Muscle layer of duodenum (tissue), 2 donors: ENCODE data around the gene NFKB2.

ENCODE experiments used
- H3K27ac ChIP-seq: one replicate; pipeline ENCODE4 v1.7.0; 2013; ENCODE audit warnings: mild to moderate bottlenecking, low read length
- H3K27me3 ChIP-seq: one replicate; pipeline ENCODE4 v1.7.0; 2013; ENCODE audit warnings: low read depth, mild to moderate bottlenecking, control low read depth, low read length
- H3K36me3 ChIP-seq, 2 donors: one replicate each; pipeline ENCODE4 v1.7.0; 2013; ENCODE audit warnings: low read length in 2 of 2, control low read depth in 1 of 2, mild to moderate bottlenecking in 1 of 2; ENCODE audit not compliant: insufficient read depth in 2 of 2, control insufficient read depth in 1 of 2
- H3K4me1 ChIP-seq, 2 donors: one replicate each; pipeline ENCODE4 v1.7.0; 2013; ENCODE audit warnings: low read length in 2 of 2, mild to moderate bottlenecking in 2 of 2, control low read depth in 1 of 2, moderate library complexity in 1 of 2; ENCODE audit not compliant: insufficient read depth in 2 of 2, control insufficient read depth in 1 of 2
- H3K4me3 ChIP-seq, 2 donors: one replicate each; pipeline ENCODE4 v1.7.0; 2013; ENCODE audit warnings: low read length in 2 of 2, low read depth in 1 of 2, mild to moderate bottlenecking in 1 of 2
- H3K9me3 ChIP-seq, 2 donors: one replicate each; pipeline ENCODE4 v1.7.0; 2013; ENCODE audit warnings: low read length in 2 of 2, control low read depth in 1 of 2, mild to moderate bottlenecking in 1 of 2; ENCODE audit not compliant: control insufficient read depth in 1 of 2
- donor health status: healthy.

Gene NFKB2

DNA sequence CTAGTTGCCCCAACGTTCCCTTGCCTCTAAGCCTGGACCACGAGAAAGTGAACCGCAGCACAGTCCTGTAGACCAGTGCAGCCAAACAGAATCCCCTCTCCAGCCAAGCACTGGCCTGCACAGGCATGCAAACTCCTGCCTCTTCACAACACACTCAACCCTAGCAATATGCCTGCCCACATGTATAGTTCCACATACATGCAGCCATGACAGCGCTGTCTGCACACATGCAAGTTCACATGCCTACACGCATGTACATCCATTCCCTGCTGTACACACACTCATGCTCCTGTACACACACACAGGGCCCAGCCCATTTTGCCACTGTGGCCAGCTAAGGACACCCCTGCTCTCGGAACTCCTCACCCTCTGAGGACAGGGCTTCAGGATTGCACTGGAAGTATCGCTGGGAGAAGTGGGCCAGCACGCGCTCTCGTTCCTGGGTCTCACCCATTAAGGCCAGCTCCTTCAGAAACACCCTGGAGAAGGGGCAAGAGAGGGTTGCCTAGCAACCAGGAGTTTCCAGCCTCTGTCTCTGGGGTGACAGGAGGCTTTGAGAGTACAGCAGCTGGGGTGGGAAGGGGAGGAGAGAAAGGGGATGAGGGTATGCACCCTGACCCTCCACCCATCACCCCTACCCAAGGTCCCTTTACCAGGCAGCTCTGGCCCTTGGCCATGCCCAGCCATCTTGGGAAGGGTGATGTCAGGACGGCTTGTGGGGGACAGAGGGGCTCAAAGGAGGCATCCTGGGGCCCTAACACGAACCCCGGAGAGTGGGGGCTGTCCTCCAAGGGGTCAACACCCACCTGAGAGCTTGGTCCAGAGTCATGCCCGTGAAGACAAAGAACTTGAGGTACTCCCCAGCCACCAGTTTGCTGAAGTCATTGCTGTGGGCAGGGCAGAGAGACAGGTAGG, 16.1 kb downstream of the NFKB2 start:
- no peaks in the 10 kb centered on the region for H3K9me3 ChIP-seq
- peaks cover 0 to 20% of the 10 kb centered on the region in 2 donors for H3K4me1 ChIP-seq
- H3K36me3 ChIP-seq: no peaks in the 10 kb centered on the region
- H3K4me3 ChIP-seq: no peak overlapping the region
- peaks cover 30% of the 10 kb centered on the region for H3K27me3 ChIP-seq
- no peak overlapping the region for H3K27ac ChIP-seq

DNA sequence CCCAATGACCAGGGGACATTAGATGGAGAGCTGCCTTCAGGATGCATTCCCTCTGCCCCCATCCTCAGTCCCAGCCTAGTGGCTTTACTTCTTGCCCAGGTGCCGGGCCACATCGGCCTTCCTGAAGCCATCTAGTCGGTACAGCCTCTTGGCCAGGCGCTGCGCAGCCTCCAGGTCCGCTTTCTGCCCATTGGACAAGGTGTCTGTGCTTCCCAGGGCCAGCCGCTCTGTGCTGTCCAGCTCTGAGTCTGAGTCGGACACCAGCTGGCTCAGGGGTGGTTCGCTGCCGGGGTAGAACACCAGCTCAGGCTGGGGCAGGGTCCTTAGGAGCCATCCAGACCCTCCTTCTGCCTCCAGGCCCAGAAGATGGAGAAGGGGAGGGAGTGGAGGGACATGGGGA, 16.8 kb downstream of the NFKB2 start:
- Histone ChIP-seq H3K36me3 (no peaks in the 10 kb centered on the region), H3K9me3 (no peaks in the 10 kb centered on the region), H3K27me3 (peaks cover 33% of the 10 kb centered on the region), H3K4me1 (peaks cover 0 to 20% of the 10 kb centered on the region in 2 donors), H3K27ac (no peak overlapping the region), H3K4me3 (no peak overlapping the region)

DNA sequence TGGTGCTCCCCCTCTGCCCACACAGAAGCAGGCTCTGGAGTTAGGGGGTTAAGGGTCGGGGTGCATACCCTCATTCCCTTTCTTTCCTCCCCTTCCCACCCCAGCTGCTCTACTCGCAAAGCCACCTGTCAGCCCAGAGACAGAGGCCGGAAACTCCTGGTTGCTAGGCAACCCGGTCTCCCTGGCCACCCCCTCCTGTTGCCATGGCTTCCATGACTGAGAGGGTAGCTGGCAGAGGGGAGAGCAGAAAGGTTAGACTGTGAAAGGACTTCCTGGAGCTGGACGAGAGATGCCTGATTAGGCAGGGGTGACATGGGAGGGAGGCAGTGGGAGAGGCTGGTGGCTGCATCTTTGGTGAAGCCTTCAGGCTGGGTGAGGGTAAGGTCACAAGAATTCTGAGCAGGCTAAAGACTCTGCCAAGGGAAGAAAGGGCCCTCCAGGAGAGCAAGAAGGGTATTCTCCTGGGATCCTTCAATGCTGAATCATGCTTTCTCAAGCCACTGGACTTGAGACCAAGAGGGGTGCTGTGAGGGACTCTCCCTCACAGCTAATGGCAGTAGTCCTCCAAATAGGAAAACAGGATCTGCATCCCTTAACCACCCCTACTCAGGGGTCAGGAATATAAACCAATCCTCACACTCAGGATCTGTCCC, 17.7 kb downstream of the NFKB2 start:
- H3K36me3 ChIP-seq: no peaks in the 10 kb centered on the region
- H3K27ac ChIP-seq: no peak overlapping the region
- H3K4me3 ChIP-seq: no peak overlapping the region
- peaks cover 42% of the 10 kb centered on the region for H3K27me3 ChIP-seq
- H3K4me1 ChIP-seq: peaks cover 0 to 20% of the 10 kb centered on the region in 2 donors
- H3K9me3 ChIP-seq: no peaks in the 10 kb centered on the region

DNA sequence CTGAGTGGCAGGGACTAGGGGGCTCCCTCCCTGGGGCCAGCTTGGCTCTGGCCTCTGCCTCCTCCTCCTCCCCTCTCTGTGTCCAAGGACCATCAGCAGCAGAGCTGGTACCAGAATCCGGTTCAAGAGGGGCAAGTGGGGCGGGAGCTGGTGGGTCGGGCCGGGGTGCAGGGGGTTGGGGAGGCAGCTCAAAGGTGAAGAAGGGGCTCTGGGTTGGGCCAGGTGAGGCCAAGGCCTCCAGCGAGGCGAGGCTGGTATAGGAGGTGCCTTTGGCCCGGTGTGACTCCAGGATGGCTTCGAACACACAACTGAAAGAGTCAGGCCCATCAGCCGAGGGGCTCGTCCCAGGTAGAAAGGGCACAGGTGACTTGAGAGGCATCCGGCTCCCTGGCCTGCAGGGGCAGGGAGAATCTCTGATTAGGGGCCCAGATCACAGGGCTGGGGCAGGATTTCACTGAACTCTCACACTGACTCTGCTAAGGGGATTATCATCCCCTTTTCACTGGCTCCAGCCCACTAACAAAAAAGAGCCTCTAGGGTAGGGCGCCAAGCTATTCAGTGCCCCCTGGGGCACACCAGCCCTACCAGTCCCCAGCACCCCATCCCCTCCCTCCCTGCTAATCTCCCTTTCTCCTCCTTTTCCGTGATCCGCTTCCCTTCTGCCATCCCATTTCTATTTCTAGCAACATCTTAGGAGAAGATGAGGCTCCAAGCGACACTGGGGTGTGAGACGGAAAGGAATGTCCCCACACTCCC, 18.5 kb downstream of the NFKB2 start:
- Histone ChIP-seq H3K4me3 (no peak overlapping the region), H3K9me3 (no peaks in the 10 kb centered on the region), H3K27me3 (peaks cover 44% of the 10 kb centered on the region), H3K4me1 (peaks cover 0 to 21% of the 10 kb centered on the region in 2 donors), H3K27ac (no peak overlapping the region), H3K36me3 (no peaks in the 10 kb centered on the region)

DNA sequence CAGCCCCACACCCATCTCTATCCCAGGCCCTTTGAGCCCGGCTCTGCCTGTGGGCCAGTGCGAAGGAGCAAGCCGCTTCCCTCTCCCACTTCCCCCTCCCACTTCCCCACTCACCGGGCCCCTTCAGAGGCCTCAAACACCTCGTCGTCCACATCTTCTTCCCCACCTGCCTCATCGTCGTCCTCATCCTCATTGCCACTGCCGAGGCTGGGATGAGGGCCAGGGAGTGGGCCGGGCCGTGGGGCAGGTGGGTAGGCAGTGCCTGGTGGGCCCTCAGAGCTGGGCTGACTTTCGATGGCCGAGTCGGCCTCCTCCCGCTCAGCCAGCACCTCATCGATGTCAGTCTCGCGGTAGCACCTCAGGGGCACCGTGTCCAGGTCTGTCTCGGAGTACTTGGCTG, 19.2 kb downstream of the NFKB2 start:
- Histone ChIP-seq H3K36me3 (no peaks in the 10 kb centered on the region), H3K9me3 (no peaks in the 10 kb centered on the region), H3K4me3 (no peak overlapping the region), H3K4me1 (peaks cover 2 to 22% of the 10 kb centered on the region in 2 donors), H3K27ac (no peak overlapping the region), H3K27me3 (peaks cover 39% of the 10 kb centered on the region)

DNA sequence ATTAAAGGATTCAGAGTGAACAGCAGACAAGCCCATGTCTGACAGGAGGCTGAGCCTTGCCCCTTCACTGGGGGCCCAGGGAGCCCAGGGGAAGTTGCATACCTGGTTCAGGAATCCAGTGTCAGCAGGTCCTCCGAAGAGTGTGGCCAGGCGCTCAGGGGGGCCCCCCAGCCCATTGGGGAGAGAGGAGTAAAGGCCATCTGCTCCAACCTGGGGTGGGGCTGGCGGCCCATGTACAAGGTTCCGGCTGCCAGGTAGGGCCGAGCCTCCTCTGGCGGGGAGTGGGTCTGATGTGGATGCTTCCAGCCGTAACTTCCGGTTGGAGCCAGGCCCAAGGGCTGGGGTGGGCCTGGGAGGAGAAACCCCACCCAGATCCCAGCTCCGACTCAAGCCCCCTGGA, 20.8 kb downstream of the NFKB2 start:
- Histone ChIP-seq H3K4me3 (no peak overlapping the region), H3K27ac (no peak overlapping the region), H3K4me1 (peaks cover 7 to 17% of the 10 kb centered on the region in 2 donors), H3K9me3 (no peaks in the 10 kb centered on the region), H3K36me3 (no peaks in the 10 kb centered on the region), H3K27me3 (peaks cover 24% of the 10 kb centered on the region)

DNA sequence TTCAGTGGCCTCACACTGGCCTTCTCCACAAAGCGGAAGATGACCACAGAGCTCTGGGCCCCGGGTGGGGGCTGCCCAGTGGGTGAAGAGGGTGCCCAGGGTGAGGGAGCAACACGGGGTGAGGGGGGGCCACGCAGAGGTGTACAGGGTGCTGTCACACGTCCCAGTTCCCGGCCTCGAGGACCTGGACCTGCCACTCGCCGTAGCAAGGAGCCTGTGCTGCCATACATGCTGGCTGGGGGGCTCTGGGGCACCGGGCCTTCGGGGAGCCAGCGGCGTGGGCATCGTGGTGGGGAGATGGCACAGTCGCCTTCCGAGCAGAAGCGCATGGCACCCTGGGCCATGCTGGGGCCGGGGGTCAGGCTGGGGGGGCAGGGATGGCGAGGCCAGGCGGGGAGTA, 21.2 kb downstream of the NFKB2 start:
- H3K27me3 ChIP-seq: peaks cover 20% of the 10 kb centered on the region
- H3K4me1 ChIP-seq: peaks cover 7 to 19% of the 10 kb centered on the region in 2 donors
- no peak overlapping the region for H3K27ac ChIP-seq
- no peaks in the 10 kb centered on the region for H3K36me3 ChIP-seq
- no peak overlapping the region for H3K4me3 ChIP-seq
- no peaks in the 10 kb centered on the region for H3K9me3 ChIP-seq

DNA sequence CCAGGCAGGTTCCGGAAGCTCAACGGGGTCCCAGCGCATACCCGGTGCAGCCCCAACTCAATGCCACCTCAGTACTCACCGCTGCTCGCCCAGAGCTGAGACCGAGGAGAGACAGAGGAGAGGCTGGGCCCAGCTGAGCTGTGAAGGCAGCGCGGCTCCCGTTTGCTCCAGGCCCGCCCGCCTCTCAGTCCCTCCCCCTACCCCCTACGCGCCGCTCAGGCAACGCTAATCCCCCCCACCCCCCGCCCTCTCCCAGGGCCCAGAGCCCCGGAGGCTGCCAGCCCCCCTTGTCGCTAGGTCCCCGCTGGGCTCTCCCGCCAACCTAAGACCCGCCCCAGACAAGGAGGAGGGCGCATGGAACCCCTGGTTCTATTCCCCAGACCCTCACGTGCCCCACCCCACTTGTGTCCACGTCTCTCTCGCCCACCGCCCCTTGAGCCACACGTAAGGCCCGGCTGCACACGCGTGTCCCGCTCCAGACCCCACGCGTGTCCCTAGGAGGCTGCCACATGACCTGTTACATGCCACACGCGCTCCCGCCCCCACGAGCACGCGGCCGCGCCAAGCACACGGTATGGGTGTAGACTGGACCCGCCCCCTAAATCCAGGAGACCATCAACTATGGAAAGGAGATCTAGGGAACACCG, 23.2 kb downstream of the NFKB2 start, which contains the start of gene PSD:
Gene PSD (minus strand): TSS at position 164 of the 647 bp plus-strand sequence. CDS start 1,747 bp downstream, outside the sequence.
- H3K4me3 ChIP-seq: peak within 1 kb of the TSS; percentile 86 to 97
- no peaks in the 10 kb centered on the region for H3K9me3 ChIP-seq
- H3K27ac ChIP-seq: no peak within 1 kb of the TSS
- H3K36me3 ChIP-seq: peaks cover 3 to 8% of the 10 kb centered on the region in 2 donors
- peaks cover 14% of the 10 kb centered on the region for H3K27me3 ChIP-seq
- peaks cover 11 to 39% of the 10 kb centered on the region in 2 donors for H3K4me1 ChIP-seq

DNA sequence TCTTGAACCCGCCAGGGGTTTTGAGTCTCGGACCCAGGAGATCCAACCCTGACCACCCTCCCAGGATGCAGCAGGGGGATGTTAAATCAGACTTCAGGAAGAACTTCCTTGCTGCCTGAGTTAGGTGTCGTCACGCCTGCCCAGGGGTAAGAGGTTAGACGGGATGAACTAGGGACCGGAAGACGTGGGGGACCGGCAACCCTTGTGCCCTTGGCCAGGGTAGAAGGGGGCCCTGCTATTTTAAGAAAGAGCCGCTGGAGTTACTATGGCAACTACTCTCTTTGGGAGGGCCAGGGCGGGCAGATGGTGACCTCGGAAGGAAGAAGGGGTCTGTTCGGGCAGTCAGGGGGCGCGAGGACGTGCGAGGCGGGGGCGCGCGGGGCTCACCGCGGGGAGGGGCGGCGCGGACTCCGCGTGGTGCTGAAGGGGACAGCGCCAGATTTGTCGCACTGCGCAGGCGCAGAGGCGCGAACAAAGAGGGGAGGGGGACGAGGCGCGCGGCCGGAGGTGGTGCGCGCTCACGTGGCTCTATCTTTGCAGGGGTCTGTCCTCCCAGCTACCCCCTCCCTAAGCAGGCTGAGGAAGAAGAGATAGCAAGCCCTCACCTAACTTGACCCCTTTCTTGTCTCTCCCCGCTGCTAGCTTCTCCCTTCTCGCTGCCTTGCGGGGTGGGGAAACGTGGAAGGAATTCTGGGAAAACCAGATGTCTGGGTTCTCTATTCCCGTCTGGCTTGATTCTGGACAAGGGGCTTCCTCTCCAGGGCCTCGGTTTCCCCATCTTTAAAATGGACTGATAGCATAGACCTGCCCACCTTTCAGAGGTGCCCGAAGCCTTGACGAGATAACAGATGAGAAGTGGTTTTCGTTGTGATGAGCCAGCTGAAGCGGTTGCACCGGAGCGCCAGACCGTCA, 24.0 kb downstream of the NFKB2 start:
- H3K4me3 ChIP-seq: peak overlapping the region; percentile 86 to 97
- peaks cover 11 to 39% of the 10 kb centered on the region in 2 donors for H3K4me1 ChIP-seq
- peaks cover 14% of the 10 kb centered on the region for H3K27me3 ChIP-seq
- no peaks in the 10 kb centered on the region for H3K9me3 ChIP-seq
- H3K27ac ChIP-seq: peak overlapping the region; percentile 73
- H3K36me3 ChIP-seq: peaks cover 10% of the 10 kb centered on the region in 2 donors

DNA sequence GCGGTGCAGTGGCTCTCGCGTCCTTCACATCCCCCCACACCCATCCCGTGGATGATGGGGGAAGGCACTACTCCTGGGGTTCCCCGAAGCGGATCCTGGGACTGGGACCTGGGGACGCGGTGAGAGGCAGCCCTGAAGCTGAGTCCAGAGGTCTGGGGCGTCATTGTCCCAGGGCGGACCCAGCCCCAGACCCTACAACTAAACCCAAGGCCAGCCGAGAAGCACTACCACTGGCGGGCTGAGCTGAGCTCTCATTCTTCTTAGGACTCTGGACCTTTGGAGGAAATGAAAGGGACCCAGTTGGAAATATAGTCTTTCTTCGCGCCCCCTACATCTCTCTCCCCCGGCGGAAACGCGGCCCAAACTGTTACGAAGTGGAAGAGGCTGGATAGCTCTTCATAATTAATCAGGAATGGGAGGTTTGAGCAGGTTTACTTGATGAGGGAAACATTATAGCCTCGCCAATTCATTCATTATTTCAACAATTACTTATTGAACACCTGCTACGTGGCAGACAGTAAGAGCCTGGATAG, 24.7 kb downstream of the NFKB2 start:
- peak overlapping the region; percentile 86 to 97 for H3K4me3 ChIP-seq
- peaks cover 11 to 39% of the 10 kb centered on the region in 2 donors for H3K4me1 ChIP-seq
- H3K9me3 ChIP-seq: no peaks in the 10 kb centered on the region
- peaks cover 14% of the 10 kb centered on the region for H3K27me3 ChIP-seq
- H3K36me3 ChIP-seq: peaks cover 10 to 15% of the 10 kb centered on the region in 2 donors
- H3K27ac ChIP-seq: peak overlapping the region; percentile 73
